ENCODE measurements around the gene APLP2. TPM values are rescaled to one million over a fixed set of nuclear protein-coding genes. Genes with fewer than 3 reads are reported as not detected.
"Not testable (repeated sequence)": the region's sequence is repeated elsewhere in the genome, so short reads cannot be mapped to it uniquely, and the experiment has no call there.

Gene APLP2
- polyA plus RNA-seq (ENCODE audit: insufficient read length): 135 TPM

GRCh38 chr11:130069659-130070108, at the start of gene APLP2:
Gene APLP2 (plus strand): TSS chr11:130069894. CDS start chr11:130069978, 84 bp downstream.
- DNase-seq: peak; percentile 98

GRCh38 chr11:130020323-130020722, 49.4 kb upstream of the APLP2 start:
- DNase-seq: no peak

- not testable (repeated sequence) for DNase-seq
These were observed 48.1 kb upstream of the APLP2 start for GRCh38 chr11:130021606-130022005.

- DNase-seq: no peak
These were observed 46.9 kb upstream of the APLP2 start for GRCh38 chr11:130022799-130023198.

- DNase-seq: no peak
These were observed 46.5 kb upstream of the APLP2 start for GRCh38 chr11:130023204-130023603.

GRCh38 chr11:130024361-130024760, 45.3 kb upstream of the APLP2 start:
- no peak for DNase-seq

- no peak for DNase-seq
These were observed 44.3 kb upstream of the APLP2 start for GRCh38 chr11:130025371-130025770.

GRCh38 chr11:130029137-130029536, 40.6 kb upstream of the APLP2 start:
- DNase-seq: no peak

- DNase-seq: no peak
These were observed 38.6 kb upstream of the APLP2 start for GRCh38 chr11:130031056-130031455.

GRCh38 chr11:130031945-130032344, 37.7 kb upstream of the APLP2 start:
- no peak for DNase-seq

GRCh38 chr11:130032931-130033330, 36.8 kb upstream of the APLP2 start:
- no peak for DNase-seq

GRCh38 chr11:130034236-130034635, 35.5 kb upstream of the APLP2 start:
- DNase-seq: no peak

- DNase-seq: no peak
These were observed 32.6 kb upstream of the APLP2 start for GRCh38 chr11:130037058-130037457.

GRCh38 chr11:130037881-130038585, 31.7 kb upstream of the APLP2 start:
- DNase-seq: no peak

- DNase-seq: no peak
These were observed 29.3 kb upstream of the APLP2 start for GRCh38 chr11:130040281-130040940.

- DNase-seq: peak; percentile 36
These were observed 27.6 kb upstream of the APLP2 start for GRCh38 chr11:130042093-130042591.

GRCh38 chr11:130043575-130043974, 26.1 kb upstream of the APLP2 start:
- no peak for DNase-seq

GRCh38 chr11:130047141-130047540, 22.6 kb upstream of the APLP2 start:
- no peak for DNase-seq

GRCh38 chr11:130049328-130049771, 20.3 kb upstream of the APLP2 start:
- DNase-seq: no peak

GRCh38 chr11:130050257-130050656, 19.4 kb upstream of the APLP2 start:
- DNase-seq: no peak

GRCh38 chr11:130051082-130051481, 18.6 kb upstream of the APLP2 start:
- no peak for DNase-seq

GRCh38 chr11:130052567-130052966, 17.1 kb upstream of the APLP2 start:
- no peak for DNase-seq

- no peak for DNase-seq
These were observed 14.7 kb upstream of the APLP2 start for GRCh38 chr11:130054966-130055365.

- DNase-seq: no peak
These were observed 14.1 kb upstream of the APLP2 start for GRCh38 chr11:130055617-130056016.
